HCT116 (cell line): ENCODE results near the gene COPS8. TPM values are rescaled to one million over a fixed set of nuclear protein-coding genes. Genes with fewer than 3 reads are reported as not detected.

Source experiments
- ATAC-seq: fragments of 200-7000 bp; cut with Tn5 transposase; 2 replicates; pipeline ENCODE4 v1.9.1; 2020; ENCODE audit warnings: mild to moderate bottlenecking, moderate library complexity
- BruUV-seq: library from RNA; stranded (reverse); fragments of 400-500 nt; replicated peaks from 2 replicates; lab custom pipeline; 2021; lab: Mats Ljungman, UMichigan
- CTCF ChIA-PET: fragments of 300-600 bp; sonication (Branson Sonifier 250); formaldehyde crosslinking; loops from one replicate; lab custom pipeline; 2021; ENCODE audit warnings: antibody characterized with exemption; lab: Charles Lee
- POLR2A ChIA-PET: fragments of 300-600, 350-600 bp; sonication (Branson Sonifier 250); formaldehyde crosslinking; loops from one replicate; lab custom pipeline; 2021; ENCODE audit warnings: antibody characterized with exemption; lab: Charles Lee
- RAD21 ChIA-PET, 2 experiments: fragments of 300-600 bp; sonication (Branson Sonifier 250); formaldehyde crosslinking; loops; one replicate each; lab custom pipeline; 2023; ENCODE audit warnings: low total read pairs in 2 of 2; ENCODE audit not compliant: uncharacterized antibody in 2 of 2, unreplicated experiment in 2 of 2, low non-redundant PET in 1 of 2; lab: Charles Lee
- DNase-seq: peaks from one replicate; pipeline ENCODE4 v3.0.0-alpha.2; 2010; ENCODE audit warnings: low read depth, low spot score
- H2AFZ ChIP-seq: fragments of 200-600 bp; shearing (Covaris generic), sonication (generic); 2 replicates; pipeline ENCODE4 v1.6.1; 2017; ENCODE audit warnings: low read depth, mixed run types, mixed read lengths, antibody characterized with exemption, low read length; ENCODE audit not compliant: poor library complexity, severe bottlenecking
- H3K27ac ChIP-seq: 2 replicates; pipeline ENCODE4 v1.5.1; 2012; ENCODE audit warnings: low read depth, low read length
- H3K27me3 ChIP-seq: fragments of 200-600 bp; sonication (generic); 2 replicates; pipeline ENCODE4 v1.6.1; 2016; ENCODE audit warnings: mixed run types, low read length, mixed read lengths; ENCODE audit not compliant: insufficient read depth
- H3K36me3 ChIP-seq, 2 experiments: fragments of 200-500 bp in 1 of 2; fragments of 200-600 bp in 1 of 2; sonication (Bioruptor generic) in 1 of 2; sonication (generic) in 1 of 2; 2 replicates each; pipeline versions ENCODE4 v1.5.1 to v1.6.1; 2014 to 2016; ENCODE audit warnings: low read length in 2 of 2, inconsistent platforms in 1 of 2, mixed read lengths in 1 of 2, mixed run types in 1 of 2; ENCODE audit not compliant: insufficient read depth in 2 of 2, control insufficient read depth in 1 of 2
- H3K4me1 ChIP-seq, 2 experiments: fragments of 200-600 bp in 1 of 2; sonication (generic) in 1 of 2; 2 replicates each; pipeline versions ENCODE4 v1.5.1 to v1.6.1; 2012 to 2017; ENCODE audit warnings: low read length in 2 of 2, inconsistent platforms in 1 of 2, mild to moderate bottlenecking in 1 of 2, mixed read lengths in 1 of 2, mixed run types in 1 of 2, moderate library complexity in 1 of 2; ENCODE audit not compliant: insufficient read depth in 2 of 2, control insufficient read depth in 1 of 2
- H3K4me2 ChIP-seq: fragments of 200-600 bp; sonication (generic); 2 replicates; pipeline ENCODE4 v1.6.1; 2017; ENCODE audit warnings: mixed run types, low read length, mixed read lengths
- H3K4me3 ChIP-seq, 2 experiments: fragments of 200-600 bp in 1 of 2; sonication (generic) in 1 of 2; replicated peaks in 1 of 2; 2 replicates each; pipeline ENCODE4 v1.5.1; 2011 to 2016; ENCODE audit warnings: low read length in 2 of 2, control low read depth in 1 of 2, low read depth in 1 of 2, mild to moderate bottlenecking in 1 of 2, mixed read lengths in 1 of 2, mixed run types in 1 of 2
- H3K79me2 ChIP-seq: fragments of 200-600 bp; sonication (generic); 2 replicates; pipeline ENCODE4 v1.6.1; 2017; ENCODE audit warnings: mild to moderate bottlenecking, mixed run types, low read length, moderate library complexity, mixed read lengths; ENCODE audit not compliant: insufficient read depth
- H3K9ac ChIP-seq: fragments of 200-600 bp; sonication (generic); 2 replicates; pipeline ENCODE4 v1.6.1; 2016; ENCODE audit warnings: low read length, mixed read lengths
- H3K9me2 ChIP-seq: fragments of 200-600 bp; sonication (generic), shearing (Covaris generic); 2 replicates; pipeline ENCODE4 v1.6.1; 2017; ENCODE audit warnings: mixed run types, mild to moderate bottlenecking, moderate library complexity; ENCODE audit not compliant: insufficient read depth
- H3K9me3 ChIP-seq, 2 experiments: fragments of 200-500 bp in 1 of 2; fragments of 200-600 bp in 1 of 2; sonication (Bioruptor generic) in 1 of 2; sonication (generic) in 1 of 2; 2 replicates each; pipeline ENCODE4 v1.6.1; 2014 to 2017; ENCODE audit warnings: low read length in 2 of 2, mixed read lengths in 2 of 2, inconsistent platforms in 1 of 2, low read depth in 1 of 2, mild to moderate bottlenecking in 1 of 2, mixed run types in 1 of 2, moderate library complexity in 1 of 2; ENCODE audit not compliant: control insufficient read depth in 1 of 2, insufficient read depth in 1 of 2
- H4K20me1 ChIP-seq: fragments of 200-600 bp; sonication (generic), shearing (Covaris generic); 2 replicates; pipeline ENCODE4 v1.6.1; 2017; ENCODE audit warnings: mixed run types, mild to moderate bottlenecking, moderate library complexity; ENCODE audit not compliant: insufficient read depth
- CEBPB ChIP-seq: IDR thresholded peaks from 2 replicates; pipeline ENCODE4 v1.6.1; 2012; ENCODE audit warnings: low read depth
- CTCF ChIP-seq, 3 experiments: fragments of 200-600 bp in 1 of 3; sonication (generic) in 1 of 3; IDR thresholded peaks in 2 of 3; conservative IDR thresholded peaks in 1 of 3; 2 replicates each; pipeline ENCODE4 v1.5.1; 2012 to 2017; ENCODE audit warnings: low read depth in 2 of 3, low read length in 2 of 3, antibody characterized with exemption in 1 of 3, borderline replicate concordance in 1 of 3, control low read depth in 1 of 3, mild to moderate bottlenecking in 1 of 3, mixed read lengths in 1 of 3, mixed run types in 1 of 3, moderate library complexity in 1 of 3; ENCODE audit not compliant: insufficient read depth in 1 of 3
- FOSL1 ChIP-seq: IDR thresholded peaks from 2 replicates; pipeline ENCODE4 v1.6.1; 2012; ENCODE audit warnings: low read depth
- JUND ChIP-seq: IDR thresholded peaks from 2 replicates; pipeline ENCODE4 v1.6.1; 2012
- MAX ChIP-seq: IDR thresholded peaks from 2 replicates; pipeline ENCODE4 v1.6.1; 2012
- REST ChIP-seq: IDR thresholded peaks from 2 replicates; pipeline ENCODE4 v1.6.1; 2012; ENCODE audit warnings: low read depth
- SP1 ChIP-seq: IDR thresholded peaks from 2 replicates; pipeline ENCODE4 v1.6.1; 2012; ENCODE audit warnings: low read depth
- ZBTB33 ChIP-seq: IDR thresholded peaks from 2 replicates; pipeline ENCODE4 v1.6.1; 2011; ENCODE audit warnings: mild to moderate bottlenecking, low read length, moderate library complexity; ENCODE audit not compliant: insufficient replicate concordance; ENCODE audit errors: extremely low read depth
- ZFX ChIP-seq: fragments of 450-650 bp; IDR thresholded peaks from 2 replicates; pipeline ENCODE4 v1.6.1; 2017
- intact Hi-C: fragments of 100-400 bp; cut with micrococcal nuclease; formaldehyde crosslinking; loops from 2 replicates; pipeline ENCODE4 v1.10.0; 2022
- total RNA-seq: library from RNA; stranded (reverse); gene quantifications from one replicate; pipeline ENCODE4 v1.2.1, GENCODE V29; 2021; ENCODE audit not compliant: unreplicated experiment

Gene COPS8
- total RNA-seq, 1 experiment from 2014 or later, result 42.2 TPM

GRCh38 chr2:237090906-237091305 is 5.2 kb downstream of the COPS8 start:
- no TSS peak for BruUV-seq
- DNase-seq, result no peak
- Histone ChIP-seq H3K4me2 (no peak overlapping the region), H3K79me2 (peaks cover 94% of the 10 kb centered on the region), H3K9ac (no peak overlapping the region), H3K27me3 (no peaks in the 10 kb centered on the region), H3K9me3 (no peaks in the 10 kb centered on the region), H3K4me3 (no peak overlapping the region), H3K4me1 (peaks cover 6 to 7% of the 10 kb centered on the region in 2 experiments; a peak in 2 of 4 replicates), H3K27ac (no peak overlapping the region), H3K9me2 (no peaks in the 10 kb centered on the region), H4K20me1 (no peaks in the 10 kb centered on the region), H2AFZ (no peak overlapping the region), H3K36me3 (peaks cover 12 to 15% of the 10 kb centered on the region in 2 experiments; a peak in 3 of 4 replicates)
- CTCF ChIA-PET, result no interaction called here
- no peak for TF ChIP-seq ZFX
- no peak for TF ChIP-seq SP1
- TF ChIP-seq CEBPB, result no peak
- TF ChIP-seq MAX, result no peak
- TF ChIP-seq CTCF (IDR thresholded peaks at IDR 0.05 in 2 of 3, conservative IDR thresholded peaks at IDR 0.05 in 1 of 3; ENCODE audit: borderline replicate concordance in 1 of 3, insufficient read depth in 1 of 3, low read depth in 2 of 3, low read length in 2 of 3), result no peak
- TF ChIP-seq ZBTB33, result no peak
- no peak for TF ChIP-seq FOSL1
- TF ChIP-seq JUND, result no peak
- no peak for TF ChIP-seq REST
- RAD21 ChIA-PET, result no interaction called here
- intact Hi-C loops, result no loop called here
- no peak for ATAC-seq
- POLR2A ChIA-PET, result no interaction called here
